HTR-8/SVneo (cell line): ENCODE results near the gene LCA5L.

Experiments used
- DNase-seq: peaks from one replicate; pipeline ENCODE4 v3.0.0; 2011; ENCODE audit warnings: low spot score, mixed read lengths; ENCODE audit not compliant: insufficient read length
- FAIRE-seq: peaks from 2 replicates; lab custom pipeline; 2011; peaks lifted over from hg19 to GRCh38; lab: Jason Lieb, UNC

LCA5L gene

GRCh38 chr21:39363607-39364555 is 81.7 kb downstream of the LCA5L start:
- no peak for FAIRE-seq
- DNase-seq = no peak

GRCh38 chr21:39362733-39363132 is 82.8 kb downstream of the LCA5L start:
- no peak for DNase-seq
- FAIRE-seq = no peak

- no peak for FAIRE-seq
- no peak for DNase-seq
Observed at GRCh38 chr21:39359382-39359781, 86.2 kb downstream of the LCA5L start.
